Muscle of back (tissue), 11 donors: ENCODE measurements around the gene SH3PXD2A. TPM values are rescaled to one million over a fixed set of nuclear protein-coding genes. Genes with fewer than 3 reads are reported as not detected.
"Not testable (repeated sequence)": the region's sequence is repeated elsewhere in the genome, so short reads cannot be mapped to it uniquely, and the experiment has no call there.

ENCODE experiments used
- DNase-seq, 3 donors: peaks; one replicate each; pipeline versions ENCODE4 v3.0.0 to v3.0.0-alpha.2; 2013
- polyA plus RNA-seq, 10 donors: library from polyadenylated mRNA; unstranded; fragments of 120-200 nt; gene quantifications; one replicate each; pipeline ENCODE4 v1.2.1, GENCODE V29; 2013; ENCODE audit not compliant: insufficient read length in 10 of 10

The SH3PXD2A gene
- polyA plus RNA-seq, 10 donors: 72.3 to 88.0 (median 76.6) TPM

DNA sequence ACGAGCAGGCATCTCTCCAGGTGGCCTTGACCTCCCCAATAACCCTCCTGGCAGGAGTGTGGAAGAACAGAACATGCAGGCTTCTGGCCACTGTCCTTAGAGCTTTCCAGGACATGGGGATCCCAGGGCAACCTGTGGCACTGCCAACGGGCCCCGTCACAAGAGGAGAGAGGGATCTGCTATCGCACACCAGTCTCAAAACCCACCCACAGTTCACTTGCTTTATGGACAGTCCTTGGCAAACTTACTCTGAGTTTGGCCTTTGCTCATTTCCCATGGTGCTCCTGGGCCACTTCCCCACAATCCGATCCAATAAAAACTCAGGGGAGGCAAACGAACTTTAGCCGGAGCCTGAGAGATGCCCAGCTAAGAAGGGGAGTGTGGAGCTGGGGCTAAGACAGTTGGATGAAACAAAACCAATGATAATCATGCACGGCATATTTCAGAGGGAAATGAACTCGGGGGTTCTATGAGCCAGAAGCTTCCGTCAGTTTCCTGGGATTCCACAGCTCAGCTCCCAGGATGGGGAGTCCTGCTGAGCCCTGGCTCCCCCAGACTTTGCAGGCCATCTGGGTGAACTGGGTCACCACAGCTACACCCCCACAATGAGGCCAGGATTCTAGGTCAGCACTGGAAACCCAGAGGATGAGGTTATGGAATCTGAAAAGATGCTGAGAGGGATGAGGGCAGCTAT, 203.4 kb downstream of the SH3PXD2A start:
- peak in 2 of 3 donors; percentile 44 to 61 for DNase-seq

DNA sequence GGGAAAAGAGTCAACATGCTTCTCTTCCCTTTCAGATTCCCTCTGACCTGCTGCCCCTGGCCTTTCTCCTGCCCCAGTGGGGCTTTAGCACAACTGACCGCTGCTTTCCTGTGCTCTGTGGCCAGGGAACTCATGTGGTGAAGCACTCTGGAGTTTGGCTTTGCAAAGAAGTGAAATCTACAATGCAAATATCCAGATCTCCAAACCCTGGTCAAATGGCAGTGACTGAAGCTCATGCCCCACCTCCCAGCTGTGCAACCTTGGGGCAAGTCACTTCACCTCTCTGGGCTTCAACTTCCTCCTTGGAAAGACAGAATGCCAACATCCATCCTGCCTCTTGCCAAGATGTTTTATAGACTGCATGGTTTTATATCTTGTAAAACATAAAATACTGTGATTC, 204.0 kb downstream of the SH3PXD2A start:
- no peak for DNase-seq

DNA sequence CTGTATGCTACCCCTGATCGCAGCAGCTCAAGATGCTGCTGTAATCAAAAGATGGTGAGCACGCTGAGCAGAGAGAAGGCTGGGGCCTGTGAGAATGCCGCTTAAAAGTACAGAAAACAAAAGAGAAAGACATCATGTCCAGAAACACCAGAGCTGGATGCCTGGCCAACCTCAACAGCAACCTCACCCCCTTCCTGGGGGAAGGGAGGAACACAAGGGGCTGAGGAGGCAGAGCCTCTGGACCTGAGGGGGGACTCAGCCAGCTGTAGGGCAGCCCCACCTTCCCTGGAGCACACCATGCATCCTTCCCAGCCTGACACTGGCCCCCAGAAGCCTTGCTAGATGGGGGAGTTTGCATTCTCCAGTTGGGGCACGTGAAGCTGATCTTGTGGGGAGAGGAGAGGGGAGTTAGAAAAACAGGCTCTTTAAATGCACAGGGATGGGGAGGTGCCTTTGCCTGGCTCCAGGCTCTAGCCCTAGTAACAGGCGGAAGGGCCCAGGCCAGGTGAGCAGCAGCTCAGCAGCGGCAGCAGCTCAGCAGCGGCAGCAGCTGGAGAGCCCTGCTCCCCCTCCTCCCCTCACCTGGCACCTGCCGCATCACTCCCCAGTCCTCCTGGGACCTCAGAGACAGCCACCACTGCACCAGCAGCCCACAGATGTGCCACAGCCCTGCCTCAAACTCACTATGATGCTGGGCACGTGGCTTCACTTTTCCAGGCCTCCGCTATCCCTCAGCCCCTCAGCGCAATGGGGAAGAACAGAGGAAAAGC, 205.5 kb downstream of the SH3PXD2A start:
- DNase-seq: no peak

DNA sequence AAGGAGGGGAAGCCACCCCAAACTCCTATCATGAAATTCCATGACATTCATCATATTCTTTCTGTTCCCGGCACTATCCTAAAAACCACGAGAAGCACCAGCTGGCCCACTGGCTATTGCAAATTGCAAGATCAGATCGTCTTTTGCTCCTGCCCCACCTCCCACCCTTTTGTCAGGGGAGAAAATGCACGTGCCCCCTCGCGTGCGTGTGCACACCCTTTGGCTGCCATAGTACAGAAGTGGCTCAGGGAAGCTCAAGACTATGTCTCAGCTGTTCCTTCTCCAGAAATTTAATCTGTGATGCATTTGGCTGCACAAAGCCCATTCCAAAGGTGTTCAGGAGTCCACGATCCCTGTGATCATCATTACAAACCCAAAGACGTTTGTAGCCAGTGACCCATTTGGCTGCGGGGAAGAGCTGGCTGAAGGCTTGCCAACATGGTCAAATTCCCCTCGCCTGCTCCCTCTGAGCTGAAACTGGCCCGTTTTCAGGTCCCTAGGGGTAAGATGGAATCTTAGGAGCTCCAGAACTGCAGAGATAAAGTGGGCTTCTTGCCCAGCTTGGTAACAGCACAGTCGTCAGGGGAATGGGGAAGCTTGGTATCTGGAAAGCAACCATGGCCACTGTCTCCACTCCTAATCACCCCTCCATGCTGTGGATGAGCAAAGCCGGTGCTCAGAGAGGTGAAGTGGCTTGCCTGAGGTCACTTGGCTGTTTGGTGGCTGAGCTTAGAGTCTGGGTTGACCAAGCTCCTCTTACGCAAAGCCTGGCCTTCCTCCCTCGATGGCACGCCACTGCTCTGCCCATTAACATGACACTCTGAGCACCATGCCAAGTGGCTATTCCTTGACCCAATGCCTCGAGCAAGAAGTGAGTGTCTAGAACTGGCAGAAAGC, 206.5 kb downstream of the SH3PXD2A start:
- DNase-seq: peak in 2 of 3 donors; percentile 60 to 73

DNA sequence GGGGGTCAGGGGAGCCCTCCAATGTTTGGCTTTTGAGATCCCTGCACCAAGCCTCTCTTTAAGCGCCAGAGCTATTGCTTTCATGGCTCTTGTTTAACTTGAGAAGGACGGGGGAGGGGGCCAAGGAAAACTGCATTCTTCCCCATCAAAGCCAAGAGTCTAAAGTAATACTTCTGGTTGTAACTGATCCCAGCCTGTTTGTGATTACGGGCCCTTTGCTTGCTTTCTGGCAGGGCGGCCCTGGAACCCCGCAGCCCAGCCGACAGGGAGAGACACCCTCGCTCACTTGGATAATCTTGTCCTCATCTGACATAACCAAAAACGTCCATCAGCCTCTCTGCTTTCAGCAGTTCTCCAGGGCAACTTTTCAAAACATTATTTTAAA, 207.1 kb downstream of the SH3PXD2A start:
- DNase-seq: peak in 1 of 3 donors; percentile 54

DNA sequence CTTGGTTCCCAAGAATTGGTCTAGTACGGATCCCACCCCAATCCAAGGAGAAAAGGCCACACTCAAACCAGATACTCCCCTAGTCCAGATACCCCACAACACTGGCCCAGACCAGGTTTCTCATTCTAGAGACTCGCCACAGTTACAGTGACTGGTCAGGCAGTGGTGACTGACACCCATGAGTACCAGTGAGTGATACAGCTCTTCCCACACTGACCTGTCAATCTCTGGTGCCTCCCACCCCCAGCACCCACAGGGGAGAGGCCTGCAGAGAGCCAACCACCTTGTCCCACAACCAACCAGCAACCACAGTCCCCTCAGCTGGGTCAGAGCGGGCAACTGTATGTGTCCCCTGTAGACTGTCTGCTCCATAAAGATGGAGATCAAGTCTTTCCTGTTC, 209.1 kb downstream of the SH3PXD2A start:
- no peak for DNase-seq

DNA sequence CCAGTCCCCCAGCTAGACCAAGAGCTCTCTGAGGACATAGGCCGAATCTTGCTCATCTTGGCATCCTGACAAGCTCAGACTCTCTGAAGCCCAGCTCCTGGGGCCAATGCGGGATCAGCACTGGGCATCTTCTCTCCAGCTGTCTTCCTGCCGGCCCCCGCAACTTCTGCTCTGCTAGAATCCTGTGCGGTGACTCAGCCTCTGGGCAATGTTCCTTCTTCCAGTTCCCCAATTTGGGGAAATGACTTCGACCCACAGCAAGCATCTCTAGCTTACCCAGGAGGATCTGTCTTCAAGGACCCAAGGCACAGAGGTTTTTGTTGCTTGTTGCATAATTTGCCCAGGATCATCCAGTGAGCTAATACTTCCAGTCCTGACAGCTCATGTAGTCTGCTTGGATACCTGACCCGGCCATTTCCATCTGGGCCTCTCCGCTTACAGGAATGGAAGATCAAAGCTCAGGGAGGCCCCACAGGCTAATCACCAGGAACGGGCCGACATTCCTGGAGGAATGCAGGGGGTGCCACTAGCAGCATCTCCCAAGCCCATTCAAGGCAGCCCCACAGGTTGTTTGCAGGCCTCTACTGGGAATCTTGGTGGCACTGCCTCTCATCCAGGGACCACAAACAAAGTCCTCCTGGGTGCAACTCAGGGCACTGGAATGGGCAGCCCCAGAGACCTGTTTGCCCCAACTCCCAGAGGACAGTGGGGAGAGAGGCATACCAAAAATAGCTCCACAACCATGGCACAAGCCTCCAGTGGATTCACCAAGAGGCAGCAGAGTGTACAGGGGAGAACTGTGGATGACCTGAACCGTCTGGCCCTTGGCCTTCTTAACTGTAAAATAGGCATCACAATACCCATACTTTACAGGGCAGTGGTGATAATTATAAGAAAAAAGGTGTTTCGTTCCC, 210.0 kb downstream of the SH3PXD2A start:
- peak; percentile 40 to 86 (median 56) for DNase-seq

DNA sequence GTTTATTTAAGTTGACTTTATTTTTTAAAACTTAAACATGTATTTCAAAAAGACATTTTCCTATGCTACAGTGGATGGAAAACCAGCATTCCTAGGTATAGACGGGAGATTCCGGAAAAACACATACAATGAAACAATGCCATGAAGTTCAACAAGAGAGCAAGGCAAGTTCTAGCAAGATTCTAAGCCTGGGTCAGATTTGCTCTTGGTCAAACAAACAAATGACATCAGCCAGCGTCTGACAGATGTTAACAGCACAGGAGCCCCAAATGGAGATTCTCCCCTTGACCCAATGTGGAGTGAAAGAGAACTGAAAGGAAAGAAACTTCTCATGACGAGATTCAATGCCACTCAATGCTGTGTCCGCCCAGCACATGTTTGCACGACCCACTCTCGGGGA, 212.0 kb downstream of the SH3PXD2A start:
- no peak for DNase-seq

DNA sequence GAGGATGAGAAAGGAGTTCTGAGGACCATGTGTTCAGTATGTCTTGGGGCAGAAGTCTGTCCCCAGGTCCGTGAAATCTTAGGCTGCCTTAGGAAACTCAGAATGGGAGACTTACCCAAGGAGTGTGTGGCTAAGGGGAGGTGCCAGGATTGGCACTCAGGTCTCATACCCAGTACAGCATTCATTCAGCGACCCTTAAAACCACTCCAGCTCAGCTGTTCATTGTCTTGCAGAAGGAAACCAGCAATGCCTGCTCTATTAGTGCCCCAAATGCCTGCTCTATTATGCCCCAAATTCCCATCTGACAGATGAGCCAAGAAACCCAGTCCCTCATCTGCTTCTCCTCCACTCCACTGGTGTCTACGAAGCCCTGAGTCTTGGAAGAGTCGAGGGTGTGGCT, 214.1 kb downstream of the SH3PXD2A start:
- no peak for DNase-seq

DNA sequence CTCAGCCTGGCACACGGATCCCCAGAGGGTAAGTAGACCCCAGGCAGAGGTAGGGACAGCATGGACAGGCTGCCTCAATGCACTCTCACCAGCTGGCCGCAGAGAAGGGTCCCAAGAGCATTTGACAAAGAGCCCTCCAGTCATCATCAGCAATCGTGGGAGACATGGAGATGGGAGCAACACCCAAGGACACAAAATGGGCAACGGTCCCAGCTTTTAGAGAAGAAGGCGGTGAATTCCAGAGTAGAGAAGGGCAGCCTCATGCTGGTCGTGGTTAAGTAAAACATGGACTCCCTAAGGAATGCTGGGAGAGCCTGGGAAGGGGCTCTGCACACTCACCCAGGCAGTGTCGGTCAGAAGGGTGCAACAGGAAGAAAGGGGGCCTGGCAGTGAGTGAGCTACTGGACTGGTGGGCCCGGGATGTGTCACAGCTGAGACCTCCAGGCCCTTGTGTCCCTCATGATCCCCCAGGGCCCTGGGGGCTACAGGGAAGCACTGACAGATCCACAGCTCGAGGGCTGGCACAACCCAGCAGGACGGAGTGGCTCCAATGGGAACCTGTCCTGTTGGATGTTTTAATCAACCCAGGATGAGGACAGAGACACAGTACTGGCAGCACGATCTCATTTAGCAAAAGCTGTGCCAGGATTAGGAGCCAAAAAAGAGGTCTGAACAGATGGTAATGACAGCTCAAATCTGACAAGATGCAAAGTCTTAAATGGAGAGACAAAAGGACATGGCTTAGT, 214.8 kb downstream of the SH3PXD2A start:
- peak in 1 of 3 donors; percentile 54 for DNase-seq

DNA sequence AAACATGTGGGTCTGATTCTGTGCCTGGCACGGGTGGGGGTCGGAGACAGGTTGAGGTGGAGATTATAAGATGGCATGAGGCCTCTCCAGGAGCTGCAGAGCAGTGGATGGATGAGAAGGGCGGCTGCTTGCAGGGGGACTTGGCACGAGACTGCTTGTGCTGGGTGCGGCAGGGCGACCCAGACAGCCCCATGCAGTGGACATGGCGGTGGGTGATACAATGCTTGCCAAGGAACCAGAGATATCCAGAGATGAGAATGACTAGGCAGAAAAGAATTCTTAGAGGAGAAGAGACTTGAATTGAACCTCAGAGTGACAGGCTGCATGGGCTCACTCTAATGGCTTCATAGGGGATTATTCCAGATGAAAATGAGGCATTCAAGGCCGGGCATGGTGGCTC, 216.4 kb downstream of the SH3PXD2A start:
- DNase-seq: no peak

DNA sequence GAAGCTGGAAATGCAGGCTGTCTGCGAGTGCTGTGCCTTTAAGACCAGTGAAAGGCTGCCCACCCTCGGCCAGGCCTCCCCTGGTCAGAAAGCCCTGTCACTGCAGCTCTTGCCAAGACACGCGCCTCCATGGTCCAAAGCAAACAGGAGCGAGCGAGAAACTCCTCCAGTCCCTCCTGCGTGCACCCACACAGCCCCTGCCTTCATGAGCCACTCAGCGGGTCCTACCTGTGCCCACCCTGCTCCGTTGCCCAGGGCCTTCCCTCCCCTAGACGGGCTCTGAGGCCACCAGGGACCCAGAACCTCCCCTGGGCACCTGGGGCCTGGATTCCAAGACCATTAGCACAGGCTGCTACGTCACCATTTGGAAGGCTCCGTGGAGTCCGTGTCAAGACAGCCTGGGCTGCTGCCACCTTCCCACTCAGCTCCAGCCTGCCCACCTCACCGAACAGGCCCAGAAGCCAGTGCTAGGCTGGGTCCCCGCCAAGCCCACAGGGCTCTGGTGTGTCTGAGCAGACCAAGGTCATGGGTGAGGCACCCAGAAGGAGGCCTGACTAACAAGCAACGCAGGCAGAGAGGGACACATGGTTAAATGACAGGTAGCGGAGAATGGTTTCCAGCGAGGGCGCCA, 217.3 kb downstream of the SH3PXD2A start:
- peak in 2 of 3 donors; percentile 72 to 87 for DNase-seq

DNA sequence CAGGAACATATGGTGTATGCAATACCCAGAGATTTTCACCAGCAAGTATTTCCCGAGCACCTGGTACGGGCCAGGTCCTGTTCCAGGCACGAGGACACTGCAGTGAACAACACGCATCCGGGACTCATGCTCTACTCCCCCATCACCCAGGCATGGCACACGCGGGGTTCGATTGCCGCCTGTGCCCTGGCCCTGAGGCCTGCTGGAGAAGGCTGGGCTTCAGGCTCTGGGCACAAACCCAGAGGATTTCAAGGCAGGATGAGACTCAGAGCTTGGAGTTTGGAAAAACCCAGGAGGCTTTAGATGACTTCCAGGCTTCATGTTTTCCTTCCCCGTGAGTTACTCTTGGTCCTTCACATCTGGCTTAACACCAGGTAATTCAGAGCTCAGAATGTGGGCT, 218.4 kb downstream of the SH3PXD2A start:
- no peak for DNase-seq

DNA sequence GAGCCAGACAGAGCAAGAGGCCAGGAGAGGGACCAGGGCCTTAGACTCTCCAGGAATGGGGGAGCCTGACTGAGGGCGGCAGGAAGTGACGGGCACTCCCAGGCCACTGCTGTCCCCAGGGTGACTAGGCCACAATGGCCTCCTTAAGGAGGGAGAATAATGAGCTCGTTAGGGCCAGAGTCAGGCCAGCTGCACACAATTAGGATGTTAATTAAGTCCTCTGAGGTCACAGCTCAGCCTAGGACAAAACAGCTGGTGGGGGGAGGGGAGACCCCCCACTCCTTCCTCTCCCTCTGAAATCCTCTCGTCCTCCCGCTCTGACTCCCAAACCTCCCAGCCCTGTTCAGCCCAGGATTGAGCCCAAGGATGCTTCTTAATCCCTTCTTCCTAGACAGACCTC, 218.9 kb downstream of the SH3PXD2A start:
- DNase-seq: no peak

DNA sequence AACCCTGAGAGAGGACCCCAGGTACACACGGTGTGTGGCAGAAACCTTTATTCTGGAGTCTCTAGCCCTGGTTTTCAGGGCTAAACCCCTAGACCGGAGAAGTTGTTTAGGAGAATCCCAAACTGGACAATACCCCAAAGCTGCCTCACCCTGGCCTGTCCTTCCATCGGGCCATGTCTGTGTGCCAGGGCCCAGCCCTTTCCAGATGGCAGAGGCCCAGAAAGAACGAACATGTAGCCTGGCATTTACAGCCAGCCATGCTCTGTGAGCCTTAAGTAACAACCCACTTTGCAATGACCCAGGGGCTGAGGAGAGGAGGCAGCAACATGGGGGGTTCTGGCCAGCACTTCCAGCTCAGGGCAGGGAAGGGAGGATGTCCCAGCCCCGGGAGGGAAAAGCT, 219.8 kb downstream of the SH3PXD2A start:
- DNase-seq: no peak

DNA sequence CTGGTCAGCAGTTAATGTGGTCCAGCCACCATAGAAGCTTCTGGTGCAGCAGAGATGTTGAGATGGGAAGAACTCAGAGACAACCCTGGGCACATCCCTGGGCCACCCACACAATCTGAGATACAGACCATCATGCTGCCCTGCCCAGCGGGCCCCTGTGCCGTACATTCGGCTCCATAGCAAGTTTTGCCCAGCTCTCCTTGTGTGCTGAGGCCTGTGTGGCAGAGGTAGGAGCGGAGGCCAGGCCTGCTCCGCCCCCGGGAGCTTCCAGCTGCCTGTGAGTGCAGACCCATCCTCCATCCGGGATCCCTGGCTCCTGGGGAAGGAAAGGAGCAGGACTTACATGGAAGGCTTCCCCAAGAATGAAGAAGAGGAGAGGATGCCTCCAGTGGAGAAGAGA, 221.5 kb downstream of the SH3PXD2A start:
- DNase-seq: no peak

DNA sequence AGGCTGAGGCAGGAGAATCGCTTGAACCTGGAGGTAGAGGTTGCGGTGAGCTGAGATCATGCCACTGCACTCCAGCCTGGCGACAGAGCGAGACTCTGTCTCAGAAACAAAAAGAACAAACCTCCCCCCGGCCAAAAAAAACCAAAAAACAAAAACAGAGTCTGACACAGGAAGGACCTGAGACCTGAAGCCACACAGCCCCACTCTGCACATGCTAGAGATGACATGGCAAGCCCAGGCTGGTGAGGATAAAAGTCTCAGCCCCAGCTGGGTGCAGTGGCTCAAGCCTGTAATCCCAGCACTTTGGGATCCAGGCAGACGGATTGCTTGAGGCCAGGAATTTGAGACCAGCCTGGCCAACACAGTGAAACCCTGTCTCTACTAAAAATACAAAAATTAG, 222.5 kb downstream of the SH3PXD2A start:
- DNase-seq: not testable (repeated sequence)

DNA sequence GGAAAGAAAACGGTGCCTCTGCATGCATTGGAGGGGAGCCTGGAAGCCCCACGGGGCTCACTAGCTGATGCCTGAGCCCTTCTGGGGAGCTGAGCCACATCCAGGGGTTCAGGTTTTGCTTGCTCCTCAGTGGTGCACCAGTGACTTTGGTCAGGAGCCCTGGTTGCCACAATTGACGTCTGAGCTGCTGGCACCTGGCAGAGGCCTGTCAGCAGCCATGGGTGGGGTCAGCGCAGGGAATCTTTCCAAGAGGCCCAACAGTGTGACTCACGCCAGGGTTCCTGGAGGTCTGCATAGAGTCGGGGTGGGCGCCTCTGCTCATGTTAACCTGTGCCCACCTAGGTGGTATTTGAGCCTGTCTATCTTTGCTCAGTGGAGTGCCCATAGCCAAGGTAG, 223.1 kb downstream of the SH3PXD2A start:
- no peak for DNase-seq

DNA sequence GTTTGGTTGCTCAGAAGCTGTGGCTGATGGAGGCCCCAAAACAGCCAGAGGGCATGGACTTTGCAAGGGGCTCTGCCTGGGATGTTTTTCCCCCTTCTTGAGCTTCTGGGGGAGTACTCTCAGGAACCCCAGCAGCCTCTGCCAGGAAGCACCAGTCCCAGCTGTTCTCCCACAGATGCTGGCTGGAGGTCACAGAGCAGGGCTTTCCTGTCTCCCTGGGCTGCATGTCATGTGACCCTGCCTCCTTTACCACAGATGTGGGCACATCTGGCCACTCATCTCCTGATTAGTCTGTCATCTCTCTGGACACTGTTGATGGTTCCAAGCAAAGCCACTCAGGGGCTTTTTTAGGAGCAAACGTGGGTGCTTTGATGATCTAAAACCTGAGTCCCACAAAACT, 225.2 kb downstream of the SH3PXD2A start:
- no peak for DNase-seq

DNA sequence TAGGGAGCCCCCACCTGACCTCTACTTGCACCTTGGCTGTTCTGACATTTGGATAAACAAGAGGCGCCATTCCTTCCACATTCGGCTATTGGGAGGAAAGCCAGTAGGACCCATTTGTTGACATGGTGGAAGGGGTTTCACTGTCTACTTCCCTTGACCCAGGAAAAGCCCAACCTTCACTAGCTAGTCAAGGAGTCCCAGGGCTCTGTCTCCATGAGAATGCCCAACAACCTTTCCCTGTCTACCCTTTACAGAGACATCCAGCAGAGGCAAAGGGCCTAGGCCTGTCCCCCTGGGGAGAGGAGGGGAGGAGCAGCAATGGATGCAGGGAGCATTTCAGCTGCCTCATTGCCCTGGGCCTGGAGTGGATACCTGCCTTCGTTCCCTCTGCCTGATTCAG, 225.8 kb downstream of the SH3PXD2A start:
- DNase-seq: no peak
